ENCODE results near the gene CATSPERE. TPM values are rescaled to one million over a fixed set of nuclear protein-coding genes. Genes with fewer than 3 reads are reported as not detected.
"Not testable (repeated sequence)": the region's sequence is repeated elsewhere in the genome, so short reads cannot be mapped to it uniquely, and the experiment has no call there.

CATSPERE gene
- total RNA-seq, 5 donors from 2014 or later (not counting 1 experiment from before 2014, with no cell fraction given): 0.79 to 1.5 (median 1.3) TPM

- no peaks in the 10 kb centered on the region for H3K4me1 ChIP-seq (ENCODE audit: control insufficient read depth in 1 of 2, extremely low read depth in 1 of 2, insufficient read depth in 2 of 2, low read length in 2 of 2)
- no peak overlapping the region for H3K27ac ChIP-seq (ENCODE audit: low read length)
- WGBS (ENCODE audit: insufficient coverage): no CpG with 5 or more reads among the region's 1 CpG
- H3K27me3 ChIP-seq (replicated peaks in 1 of 2; ENCODE audit: control insufficient read depth in 2 of 2, extremely low read depth in 1 of 2, insufficient read depth in 2 of 2, low read length in 1 of 2): no peaks in the 10 kb centered on the region
- ChIA-PET POLR2A (no interaction called here), CTCF (no interaction called here)
- ATAC-seq (replicated peaks in 1 of 4) (no peak), DNase-seq (no peak)
- no peak overlapping the region for H3K4me3 Mint-ChIP-seq
- H3K4me3 ChIP-seq (ENCODE audit: control insufficient read depth in 1 of 2, extremely low read depth in 1 of 2, low read length in 1 of 2): no peak overlapping the region
- H3K36me3 ChIP-seq (ENCODE audit: control insufficient read depth in 2 of 2, extremely low read depth in 1 of 2, insufficient read depth in 1 of 2, low read length in 1 of 2): no peaks in the 10 kb centered on the region
- H3K9me3 Mint-ChIP-seq: peaks cover 10 to 28% (median 11%) of the 10 kb centered on the region in 3 donors
- no peak overlapping the region for H3K27ac Mint-ChIP-seq
- H3K4me1 Mint-ChIP-seq: no peaks in the 10 kb centered on the region
- peaks cover 4% of the 10 kb centered on the region for H3K36me3 Mint-ChIP-seq
- H3K9me3 ChIP-seq: peaks cover 3% of the 10 kb centered on the region
- no peaks in the 10 kb centered on the region for H3K27me3 Mint-ChIP-seq
These were observed 95.2 kb downstream of the CATSPERE start for GRCh38 chr1:244556263-244556662.

DNA sequence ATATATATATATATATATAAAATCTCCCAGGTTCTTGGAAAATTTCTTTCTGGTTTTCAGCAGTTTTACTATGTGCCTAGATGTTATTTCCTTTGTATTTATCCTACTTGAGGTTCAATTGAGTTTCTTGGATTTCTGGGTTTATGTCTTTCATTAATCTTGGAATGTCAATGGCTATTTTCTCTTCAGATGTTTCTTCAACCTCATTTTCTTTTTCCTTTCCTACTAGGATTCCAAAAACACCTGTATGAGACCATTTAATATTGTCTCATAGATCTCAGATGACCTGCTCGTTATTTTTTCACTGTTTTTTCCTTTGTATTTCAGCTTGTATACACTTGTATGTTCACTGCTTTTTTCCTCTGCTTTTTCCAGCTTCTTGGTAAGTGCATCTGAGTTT, 96.5 kb downstream of the CATSPERE start:
- Mint-ChIP-seq H3K4me1 (no peaks in the 10 kb centered on the region), H3K27ac (no peak overlapping the region), H3K4me3 (no peak overlapping the region), H3K36me3 (peaks cover 4% of the 10 kb centered on the region), H3K9me3 (peaks cover 10 to 28% (median 11%) of the 10 kb centered on the region in 3 donors), H3K27me3 (no peaks in the 10 kb centered on the region)
- ChIA-PET POLR2A (no interaction called here), CTCF (no interaction called here)
- no peak for DNase-seq
- no peak overlapping the region for H3K4me3 ChIP-seq (ENCODE audit: control insufficient read depth in 1 of 2, extremely low read depth in 1 of 2, low read length in 1 of 2)
- 67% methylated on average over 1 of the region's 1 CpG for WGBS (ENCODE audit: insufficient coverage)
- ATAC-seq (replicated peaks in 1 of 4): no peak
- H3K27ac ChIP-seq (ENCODE audit: low read length): no peak overlapping the region
- no peaks in the 10 kb centered on the region for H3K36me3 ChIP-seq (ENCODE audit: control insufficient read depth in 2 of 2, extremely low read depth in 1 of 2, insufficient read depth in 1 of 2, low read length in 1 of 2)
- H3K27me3 ChIP-seq (replicated peaks in 1 of 2; ENCODE audit: control insufficient read depth in 2 of 2, extremely low read depth in 1 of 2, insufficient read depth in 2 of 2, low read length in 1 of 2): no peaks in the 10 kb centered on the region
- H3K4me1 ChIP-seq (ENCODE audit: control insufficient read depth in 1 of 2, extremely low read depth in 1 of 2, insufficient read depth in 2 of 2, low read length in 2 of 2): no peaks in the 10 kb centered on the region
- peaks cover 3% of the 10 kb centered on the region for H3K9me3 ChIP-seq

GRCh38 chr1:244559561-244559960, 98.5 kb downstream of the CATSPERE start:
- Histone ChIP-seq H3K27ac (ENCODE audit: low read length) (no peak overlapping the region), H3K4me1 (ENCODE audit: control insufficient read depth in 1 of 2, extremely low read depth in 1 of 2, insufficient read depth in 2 of 2, low read length in 2 of 2) (no peaks in the 10 kb centered on the region), H3K27me3 (replicated peaks in 1 of 2; ENCODE audit: control insufficient read depth in 2 of 2, extremely low read depth in 1 of 2, insufficient read depth in 2 of 2, low read length in 1 of 2) (no peaks in the 10 kb centered on the region), H3K36me3 (ENCODE audit: control insufficient read depth in 2 of 2, extremely low read depth in 1 of 2, insufficient read depth in 1 of 2, low read length in 1 of 2) (no peaks in the 10 kb centered on the region), H3K9me3 (peaks cover 3% of the 10 kb centered on the region), H3K4me3 (ENCODE audit: control insufficient read depth in 1 of 2, extremely low read depth in 1 of 2, low read length in 1 of 2) (no peak overlapping the region)
- ChIA-PET POLR2A (no interaction called here), CTCF (no interaction called here)
- Mint-ChIP-seq H3K4me1 (no peaks in the 10 kb centered on the region), H3K27me3 (no peaks in the 10 kb centered on the region), H3K9me3 (peaks cover 5 to 38% (median 10%) of the 10 kb centered on the region in 3 donors), H3K4me3 (no peak overlapping the region), H3K27ac (no peak overlapping the region), H3K36me3 (peaks cover 10% of the 10 kb centered on the region)
- ATAC-seq (replicated peaks in 1 of 4) (no peak), DNase-seq (no peak)
- WGBS (ENCODE audit: insufficient coverage): no CpG with 5 or more reads among the region's 1 CpG

- H3K36me3 Mint-ChIP-seq; CTCF ChIA-PET; H3K27ac ChIP-seq (ENCODE audit: low read length); H3K4me1 ChIP-seq (ENCODE audit: control insufficient read depth in 1 of 2, extremely low read depth in 1 of 2, insufficient read depth in 2 of 2, low read length in 2 of 2); H3K27me3 Mint-ChIP-seq; H3K9me3 ChIP-seq; H3K4me3 ChIP-seq (ENCODE audit: control insufficient read depth in 1 of 2, extremely low read depth in 1 of 2, low read length in 1 of 2); H3K27ac Mint-ChIP-seq; ATAC-seq (replicated peaks in 1 of 4); H3K27me3 ChIP-seq (replicated peaks in 1 of 2; ENCODE audit: control insufficient read depth in 2 of 2, extremely low read depth in 1 of 2, insufficient read depth in 2 of 2, low read length in 1 of 2); H3K36me3 ChIP-seq (ENCODE audit: control insufficient read depth in 2 of 2, extremely low read depth in 1 of 2, insufficient read depth in 1 of 2, low read length in 1 of 2); H3K4me1 Mint-ChIP-seq; H3K4me3 Mint-ChIP-seq; POLR2A ChIA-PET; DNase-seq: not testable (repeated sequence)
- WGBS (ENCODE audit: insufficient coverage): no CpG with 5 or more reads among the region's 1 CpG
- peaks cover 0 to 19% (median 6%) of the 10 kb centered on the region in 3 donors for H3K9me3 Mint-ChIP-seq
These were observed 101.8 kb downstream of the CATSPERE start for GRCh38 chr1:244562877-244563276.

DNA sequence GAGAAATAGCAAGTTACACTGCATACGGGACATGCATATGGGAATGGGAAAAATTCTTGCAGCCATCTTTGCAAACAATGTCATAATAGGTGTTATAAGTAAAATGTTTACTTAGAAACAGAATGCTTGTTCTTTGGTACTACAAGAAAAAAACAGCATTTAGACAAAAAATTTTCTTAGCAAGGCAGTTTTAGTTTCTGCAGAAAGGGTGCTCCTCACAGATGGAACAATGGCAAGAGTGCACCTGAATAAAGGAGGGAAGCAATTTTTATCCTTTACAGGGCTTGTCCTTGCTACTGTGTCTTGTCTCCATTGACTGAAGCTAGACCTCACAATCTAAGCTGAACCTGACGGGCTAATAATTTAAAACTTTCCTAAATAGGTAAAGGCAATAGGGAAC, 112.7 kb downstream of the CATSPERE start:
- no peak for ATAC-seq (replicated peaks in 1 of 4)
- CTCF ChIA-PET: no interaction called here

DNA sequence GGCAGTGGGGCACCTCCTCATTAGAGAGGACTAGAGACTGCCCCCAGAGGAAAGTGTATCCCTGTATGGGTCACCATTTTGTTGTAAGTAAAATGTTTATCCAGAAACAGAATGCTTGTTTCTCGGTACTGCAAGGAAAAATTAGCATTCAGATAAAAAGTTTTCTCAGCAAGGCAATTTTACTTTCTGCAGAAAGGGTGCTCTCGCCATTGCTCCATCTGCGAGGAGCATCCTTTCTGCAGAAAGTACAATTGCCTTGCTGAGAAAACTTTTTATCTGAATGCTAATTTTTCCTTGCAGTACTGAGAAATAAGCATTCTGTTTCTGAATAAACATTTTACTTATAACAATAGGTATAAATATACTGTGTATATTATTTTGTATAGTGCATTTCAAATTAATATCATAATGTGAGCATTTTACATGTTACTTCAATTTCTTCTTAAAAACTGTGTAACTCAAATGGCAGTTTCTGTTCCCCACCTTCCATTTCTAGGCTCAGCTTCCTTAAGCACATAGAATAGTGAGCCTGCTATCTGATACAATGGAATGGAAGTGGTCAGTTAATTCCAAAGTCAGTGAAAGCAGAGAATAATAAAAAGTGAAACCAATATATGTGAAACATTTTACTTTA, 115.3 kb downstream of the CATSPERE start:
- Histone ChIP-seq H3K9me3 (no peaks in the 10 kb centered on the region), H3K4me1 (ENCODE audit: control insufficient read depth in 1 of 2, extremely low read depth in 1 of 2, insufficient read depth in 2 of 2, low read length in 2 of 2) (no peaks in the 10 kb centered on the region), H3K27me3 (replicated peaks in 1 of 2; ENCODE audit: control insufficient read depth in 2 of 2, extremely low read depth in 1 of 2, insufficient read depth in 2 of 2, low read length in 1 of 2) (no peaks in the 10 kb centered on the region), H3K36me3 (ENCODE audit: control insufficient read depth in 2 of 2, extremely low read depth in 1 of 2, insufficient read depth in 1 of 2, low read length in 1 of 2) (no peaks in the 10 kb centered on the region), H3K4me3 (ENCODE audit: control insufficient read depth in 1 of 2, extremely low read depth in 1 of 2, low read length in 1 of 2) (no peak overlapping the region), H3K27ac (ENCODE audit: low read length) (no peak overlapping the region)
- ATAC-seq (replicated peaks in 1 of 4): no peak
- Mint-ChIP-seq H3K4me3 (no peak overlapping the region), H3K27ac (no peak overlapping the region), H3K4me1 (no peaks in the 10 kb centered on the region), H3K36me3 (peaks cover 14% of the 10 kb centered on the region), H3K9me3 (peaks cover 3 to 27% (median 26%) of the 10 kb centered on the region in 3 donors), H3K27me3 (no peaks in the 10 kb centered on the region)
- 86% methylated on average over 1 of the region's 3 CpGs for WGBS (ENCODE audit: insufficient coverage)
- POLR2A ChIA-PET: no interaction called here
- CTCF ChIA-PET: no interaction called here
- no peak for DNase-seq

More for the DNA sequence above, 112.7 kb downstream of the CATSPERE start:
- no peaks in the 10 kb centered on the region for H3K9me3 ChIP-seq
- peaks cover 3 to 27% (median 24%) of the 10 kb centered on the region in 3 donors for H3K9me3 Mint-ChIP-seq
- no peak for DNase-seq
- POLR2A ChIA-PET: no interaction called here
- H3K27me3 Mint-ChIP-seq: no peaks in the 10 kb centered on the region
- H3K4me3 Mint-ChIP-seq: no peak overlapping the region
- H3K4me1 Mint-ChIP-seq: no peaks in the 10 kb centered on the region
- H3K27me3 ChIP-seq (replicated peaks in 1 of 2; ENCODE audit: control insufficient read depth in 2 of 2, extremely low read depth in 1 of 2, insufficient read depth in 2 of 2, low read length in 1 of 2): peaks cover 0 to 4% of the 10 kb centered on the region in 2 experiments
- no peak overlapping the region for H3K27ac Mint-ChIP-seq
- H3K36me3 ChIP-seq (ENCODE audit: control insufficient read depth in 2 of 2, extremely low read depth in 1 of 2, insufficient read depth in 1 of 2, low read length in 1 of 2): no peaks in the 10 kb centered on the region
- H3K36me3 Mint-ChIP-seq: peaks cover 14% of the 10 kb centered on the region
- WGBS (ENCODE audit: insufficient coverage): no CpG with 5 or more reads among the region's 2 CpGs
- H3K27ac ChIP-seq (ENCODE audit: low read length): no peak overlapping the region
- no peaks in the 10 kb centered on the region for H3K4me1 ChIP-seq (ENCODE audit: control insufficient read depth in 1 of 2, extremely low read depth in 1 of 2, insufficient read depth in 2 of 2, low read length in 2 of 2)
- no peak overlapping the region for H3K4me3 ChIP-seq (ENCODE audit: control insufficient read depth in 1 of 2, extremely low read depth in 1 of 2, low read length in 1 of 2)

Measured in T-cell (primary cell).